HG03575 (cell line): ENCODE measurements around the gene RGS7.

Experiments used
- ATAC-seq: cut with Tn5 transposase; IDR thresholded peaks from one replicate; pipeline ENCODE4 v1.9.1; 2021; ENCODE audit not compliant: unreplicated experiment, insufficient number of reproducible peaks, low FRiP score; ENCODE audit errors: extremely low read depth

RGS7 gene

DNA sequence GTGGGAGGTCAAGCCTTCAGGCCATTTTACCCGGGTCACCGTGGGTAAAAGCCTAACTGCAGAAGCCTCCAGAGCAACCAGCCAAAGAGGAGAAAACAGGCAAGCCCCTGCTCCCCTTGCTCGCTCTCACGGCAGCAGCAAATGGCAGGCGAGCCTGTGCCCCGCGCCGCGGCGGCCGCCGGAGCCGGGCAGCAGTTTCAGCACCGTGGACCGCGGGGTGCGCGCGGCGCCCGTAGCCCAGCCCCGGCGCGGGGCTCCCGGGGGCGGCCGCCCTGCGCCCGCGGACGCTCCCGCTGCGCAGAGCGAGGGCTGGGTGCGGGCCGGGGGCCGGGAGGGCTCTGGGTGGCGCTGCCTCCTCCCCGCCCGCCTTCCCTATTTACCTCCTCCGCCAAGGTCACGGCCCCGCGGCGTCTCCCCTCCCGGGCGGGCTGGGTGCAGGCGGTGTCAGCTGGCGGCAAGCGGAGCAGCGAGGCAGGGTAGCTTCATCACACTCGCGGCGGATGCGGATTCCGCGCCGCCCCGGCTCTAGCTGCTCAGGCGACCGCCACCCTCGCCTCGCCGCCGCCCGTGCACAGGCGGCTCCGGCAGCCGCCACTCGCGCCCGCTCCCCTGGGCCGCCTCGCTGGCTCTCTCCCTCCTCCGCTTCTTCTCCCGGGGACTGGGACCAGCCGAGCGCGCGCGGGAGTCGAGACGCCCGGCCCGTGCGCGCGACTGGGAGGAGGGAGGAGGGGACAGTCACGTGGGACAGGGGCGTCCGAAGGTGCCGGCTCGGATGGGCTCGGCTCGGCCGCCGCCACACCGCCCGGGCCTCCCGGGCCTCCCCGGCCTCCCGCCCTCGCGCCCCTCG, at the start of gene RGS7:
RGS7 (minus strand) TSS at position 687 of the 847 bp plus-strand sequence.
- ATAC-seq, result no peak

DNA sequence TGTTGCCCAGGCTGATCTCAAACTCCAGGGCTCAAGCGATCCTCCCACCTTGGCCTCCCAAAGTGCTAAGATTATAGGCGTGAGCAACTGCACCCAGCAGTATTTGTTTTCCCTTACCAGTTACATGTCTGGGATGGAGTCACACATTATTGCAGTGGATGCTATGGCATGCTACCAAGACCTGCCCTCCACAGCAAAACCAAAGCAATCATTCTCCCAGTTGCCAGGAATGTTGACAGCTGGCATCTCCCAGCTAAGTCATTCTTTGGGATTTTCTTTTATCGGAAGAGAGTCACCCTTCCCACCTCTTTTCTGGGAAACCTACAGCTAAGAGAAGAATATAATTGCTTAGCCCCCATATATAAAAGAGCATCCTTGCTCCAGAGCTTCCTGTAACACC, 49.4 kb upstream of the RGS7 start:
- no peak for ATAC-seq

DNA sequence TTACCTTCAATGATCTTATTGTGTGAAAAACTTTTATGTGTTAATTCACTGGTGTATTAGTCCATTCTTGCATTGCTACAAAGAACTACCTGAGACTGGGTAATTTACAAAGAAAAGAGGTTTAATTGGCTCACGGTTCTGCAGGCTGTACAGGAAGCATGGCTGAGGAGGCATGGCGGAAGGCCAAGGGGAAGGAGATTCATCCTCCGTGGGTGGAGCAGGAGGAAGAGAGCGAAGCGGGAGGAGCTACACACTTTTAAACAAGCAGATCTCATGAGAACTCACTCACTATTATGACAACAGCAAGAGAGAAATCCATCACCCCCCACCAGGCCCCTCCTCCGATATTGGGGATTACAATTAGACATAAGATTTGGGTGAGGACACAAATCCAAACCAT, 44.2 kb upstream of the RGS7 start:
- no peak for ATAC-seq

DNA sequence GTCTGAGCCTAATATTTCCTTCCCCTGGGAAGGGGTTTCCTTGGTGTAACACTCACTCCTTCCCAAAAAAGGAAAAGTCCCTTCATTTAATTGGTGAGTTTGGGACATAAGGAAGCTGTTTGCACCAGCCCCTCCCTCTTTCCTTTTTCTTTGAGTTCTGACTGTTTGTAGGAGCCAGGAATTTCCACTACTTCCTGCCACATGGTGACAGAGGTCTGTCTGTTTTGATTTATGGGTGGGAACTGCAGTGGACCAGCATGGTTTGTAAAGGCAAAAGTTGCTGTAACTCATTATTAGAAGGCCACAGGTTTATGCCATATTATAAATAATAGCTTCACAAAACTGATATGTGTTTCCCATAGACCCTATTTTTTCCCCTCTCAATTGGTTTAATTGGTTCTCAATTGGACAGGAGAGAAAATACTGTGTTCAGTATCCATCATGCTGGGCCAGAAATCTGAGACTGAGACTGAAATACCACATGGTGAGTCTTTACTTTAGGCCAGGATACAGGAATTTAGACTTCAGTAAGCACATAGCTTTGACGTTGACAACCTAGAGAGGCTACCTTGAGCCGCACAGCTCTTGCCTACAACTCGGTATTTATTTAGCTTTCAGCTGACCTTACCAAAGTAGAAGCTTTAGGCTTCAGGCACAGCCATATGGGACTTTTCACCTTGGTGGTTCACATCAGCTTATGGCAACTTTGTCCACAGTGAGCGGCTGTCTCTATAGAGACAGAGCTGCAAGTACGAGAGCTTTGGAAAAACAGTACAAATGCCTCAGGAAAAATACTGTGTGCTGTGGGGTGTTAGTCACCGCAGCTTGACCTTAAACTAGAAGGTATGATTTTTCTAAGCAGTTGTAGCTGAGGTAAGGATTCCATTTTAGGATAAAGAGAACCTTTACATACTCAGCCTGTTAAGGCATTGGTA, 40.0 kb upstream of the RGS7 start:
- no peak for ATAC-seq

GRCh38 chr1:241391926-241392710, 35.1 kb upstream of the RGS7 start:
- ATAC-seq, result no peak

DNA sequence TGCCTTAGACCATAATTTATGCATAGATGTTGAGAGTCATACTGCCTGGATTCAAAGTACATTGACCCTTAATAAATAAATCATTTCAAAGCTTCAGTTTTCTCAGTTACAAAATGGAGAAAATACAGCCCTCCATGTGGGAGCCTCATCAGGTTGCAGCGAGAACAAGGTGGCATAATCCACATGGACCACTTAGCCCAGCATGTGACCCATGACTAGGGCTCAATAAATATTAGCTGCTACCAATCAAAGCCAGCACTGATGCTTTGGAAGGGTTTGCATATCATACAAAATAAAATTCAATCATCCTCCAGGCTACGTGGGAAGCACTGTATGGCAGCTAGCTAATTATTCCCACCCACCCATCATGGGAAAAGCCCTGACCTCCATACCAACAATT, 33.5 kb upstream of the RGS7 start:
- ATAC-seq, result no peak

- ATAC-seq, result no peak
Observed at GRCh38 chr1:241389400-241389799, 32.4 kb upstream of the RGS7 start.

DNA sequence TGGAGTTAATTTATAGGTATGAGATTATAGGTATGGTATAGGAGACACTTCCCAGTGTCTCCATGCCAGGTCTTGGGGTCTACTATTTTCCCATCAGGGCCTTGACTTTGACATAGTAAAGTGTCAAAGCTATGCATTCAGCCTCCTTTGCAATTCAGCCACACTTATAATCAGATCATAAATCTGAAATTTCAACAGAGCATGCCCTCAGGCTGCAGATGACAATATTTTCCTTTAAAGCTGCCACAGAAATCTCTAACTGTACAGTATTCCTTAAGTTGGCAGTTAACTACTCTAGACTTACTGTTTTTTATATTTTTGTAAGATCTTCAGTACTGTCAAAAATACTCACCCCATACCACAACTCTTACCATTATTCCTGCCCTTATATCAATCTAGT, 30.2 kb upstream of the RGS7 start:
- no peak for ATAC-seq

- no peak for ATAC-seq
Observed at GRCh38 chr1:241376701-241377100, 19.7 kb upstream of the RGS7 start.

DNA sequence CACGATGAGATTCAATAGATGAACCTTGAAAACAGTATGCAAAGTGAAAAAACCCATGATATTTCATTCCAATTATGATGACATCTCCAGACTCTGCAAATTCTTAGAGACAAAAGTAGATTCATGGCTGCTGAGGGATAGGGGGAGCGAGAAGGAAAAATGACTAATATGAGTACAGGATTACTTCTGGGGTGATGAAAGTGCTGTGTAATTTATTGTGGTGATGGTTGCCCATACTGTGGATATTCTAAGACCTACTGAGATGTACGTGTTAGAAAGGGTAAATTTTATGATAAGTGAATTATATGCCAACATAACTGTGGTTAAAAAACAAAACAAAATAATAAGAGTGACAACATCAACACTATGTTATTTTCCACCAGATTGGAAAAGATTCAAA, 18.9 kb upstream of the RGS7 start:
- no peak for ATAC-seq

DNA sequence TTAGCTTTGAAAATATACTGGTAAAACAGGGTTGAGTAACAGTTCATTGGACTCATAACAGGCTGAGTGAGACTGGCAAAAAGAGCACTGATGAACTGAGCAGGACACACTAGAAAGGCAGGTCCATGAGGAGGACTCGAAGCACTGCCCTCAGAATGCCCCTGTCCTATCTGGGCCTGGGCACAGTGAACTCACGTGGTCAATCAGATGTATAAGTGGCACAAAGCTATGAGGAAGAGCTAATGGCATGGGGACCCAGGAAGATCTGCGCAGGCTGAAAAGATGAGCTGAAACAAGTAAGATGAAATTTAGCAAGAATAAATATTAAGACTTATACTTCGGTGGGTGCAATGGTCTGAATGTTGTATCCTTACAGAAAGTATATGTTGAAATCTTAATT, 9.2 kb upstream of the RGS7 start:
- ATAC-seq, result no peak

DNA sequence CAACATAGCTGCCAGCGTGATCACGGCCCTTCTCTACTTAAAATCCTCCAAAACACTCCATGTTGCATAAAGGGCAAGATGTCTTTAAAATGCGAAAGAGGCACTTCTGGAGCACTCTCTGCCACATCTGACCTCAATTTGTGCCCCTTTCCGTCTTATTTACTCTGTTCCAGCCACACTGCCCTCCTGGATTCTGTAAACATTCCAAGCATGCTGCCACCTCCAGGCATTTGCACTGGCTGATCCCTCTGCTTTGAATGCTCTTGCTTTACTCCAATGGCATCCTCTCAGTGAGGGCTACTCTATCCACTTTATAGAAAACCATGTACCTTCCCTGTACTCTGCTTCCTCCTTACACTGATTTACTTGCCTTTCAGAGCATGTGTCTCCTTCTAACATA, 5.3 kb upstream of the RGS7 start:
- no peak for ATAC-seq

DNA sequence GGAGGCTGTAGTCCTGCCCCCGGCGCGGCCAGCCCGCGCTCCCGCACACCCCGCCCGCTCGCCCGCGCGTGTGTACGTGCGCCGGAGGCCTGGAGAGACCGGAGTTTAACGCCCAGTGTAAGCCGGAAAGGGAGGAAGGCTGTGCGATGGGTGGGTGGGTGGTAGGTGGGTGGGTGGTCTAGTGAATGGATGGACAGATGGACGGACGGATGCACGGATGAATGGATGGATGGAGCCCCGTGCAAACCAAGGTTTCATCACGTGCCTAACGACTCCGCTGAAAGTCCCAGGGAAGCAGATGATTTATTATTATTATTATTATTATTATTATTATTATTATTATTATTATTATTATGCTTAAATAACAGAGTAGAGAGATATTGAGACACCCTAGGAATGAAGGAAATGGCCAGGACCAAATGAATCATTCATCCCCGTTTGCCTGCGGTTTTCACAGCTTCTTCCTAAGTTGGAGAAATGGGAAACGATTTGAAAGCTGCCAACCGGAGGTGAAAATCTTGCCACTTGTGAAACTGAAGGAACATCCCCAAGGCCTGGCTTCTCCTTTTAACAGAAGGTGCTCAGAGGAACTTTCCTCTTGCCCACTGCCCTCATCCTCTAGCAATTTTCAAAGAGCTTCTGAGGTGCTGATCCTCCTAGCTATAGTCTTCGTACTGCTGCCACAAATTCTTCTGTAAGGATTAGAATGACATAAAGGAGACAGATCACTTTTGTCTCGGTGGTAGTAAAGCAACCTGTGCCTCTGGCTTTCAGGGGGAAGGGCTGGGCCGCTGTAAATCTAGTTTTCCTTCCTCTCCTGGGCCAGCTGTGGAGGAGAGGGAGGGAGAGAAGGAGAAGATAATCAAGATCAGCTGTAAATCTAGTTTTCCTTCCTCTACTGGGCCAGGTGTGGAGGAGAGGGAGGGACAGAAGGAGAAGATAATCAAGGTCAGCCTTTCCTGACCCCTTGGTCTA, 648 bp upstream of the RGS7 start:
- ATAC-seq, result no peak

DNA sequence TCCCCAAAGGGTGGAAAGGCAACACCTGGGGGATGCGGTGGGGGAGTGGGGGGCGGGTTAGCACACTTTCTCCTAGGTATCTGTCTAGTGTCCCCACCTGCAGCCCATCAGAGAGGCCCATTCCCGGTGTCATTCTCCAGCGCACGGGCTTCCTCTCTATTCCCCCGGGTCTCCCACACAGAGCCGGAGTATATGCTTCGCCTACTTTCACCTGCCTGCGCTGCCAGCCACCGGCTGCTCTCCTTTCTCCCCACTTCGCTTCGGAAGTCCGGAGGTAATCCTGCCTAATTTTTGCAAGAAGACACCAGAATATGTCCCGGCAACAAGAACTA, 852 bp downstream of the RGS7 start:
- ATAC-seq, result no peak

DNA sequence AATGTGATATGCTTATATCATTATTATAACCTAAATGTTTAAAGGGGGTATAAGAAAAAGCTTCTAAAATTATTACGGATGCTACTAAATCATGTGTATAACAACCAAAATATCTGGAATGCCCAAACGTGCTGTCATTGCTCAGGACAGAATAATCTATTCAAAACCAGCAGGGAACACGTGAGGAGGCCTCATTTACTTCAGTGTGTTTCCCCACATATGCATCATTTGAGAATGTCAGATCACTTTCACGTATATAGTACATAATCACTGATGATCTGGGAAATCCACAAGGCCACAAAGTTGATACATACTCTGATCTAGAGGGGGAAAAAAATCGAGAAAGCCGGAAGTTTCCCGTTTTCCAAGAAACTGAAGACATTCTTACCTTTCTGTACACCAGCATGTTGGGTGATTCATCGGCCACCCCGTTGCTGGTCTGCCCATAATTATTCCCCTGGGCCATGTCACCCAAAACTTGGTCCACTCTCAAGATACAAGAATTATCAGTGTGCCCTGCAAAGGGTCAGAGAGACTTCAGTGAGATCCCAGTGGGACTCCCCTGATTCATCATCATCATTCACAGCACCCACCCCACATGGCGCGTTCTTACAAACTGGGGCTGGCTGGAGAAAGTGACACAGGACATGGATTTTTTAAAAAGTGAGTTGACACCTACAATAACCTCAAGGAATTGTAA, 1.5 kb downstream of the RGS7 start:
- no peak for ATAC-seq

DNA sequence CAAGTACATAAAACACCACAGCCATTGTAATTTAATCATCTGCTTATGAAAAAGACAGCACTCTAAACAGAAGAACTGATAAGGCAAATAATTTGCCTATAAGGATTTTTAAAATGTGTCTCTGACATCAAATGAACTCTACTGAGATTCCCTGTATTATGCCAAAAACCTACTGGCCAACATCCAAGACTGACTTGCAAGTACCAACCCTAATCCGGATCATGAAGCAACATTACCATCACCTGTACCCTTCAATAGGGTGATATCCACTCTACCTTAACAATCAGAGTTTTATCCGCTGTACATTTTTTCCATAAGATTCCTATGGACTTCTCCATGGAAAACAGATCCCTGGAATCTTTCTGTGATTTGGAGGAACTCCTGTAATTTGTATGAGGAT, 4.6 kb downstream of the RGS7 start:
- ATAC-seq, result no peak

- no peak for ATAC-seq
Observed at GRCh38 chr1:241351841-241352240, 5.2 kb downstream of the RGS7 start.

DNA sequence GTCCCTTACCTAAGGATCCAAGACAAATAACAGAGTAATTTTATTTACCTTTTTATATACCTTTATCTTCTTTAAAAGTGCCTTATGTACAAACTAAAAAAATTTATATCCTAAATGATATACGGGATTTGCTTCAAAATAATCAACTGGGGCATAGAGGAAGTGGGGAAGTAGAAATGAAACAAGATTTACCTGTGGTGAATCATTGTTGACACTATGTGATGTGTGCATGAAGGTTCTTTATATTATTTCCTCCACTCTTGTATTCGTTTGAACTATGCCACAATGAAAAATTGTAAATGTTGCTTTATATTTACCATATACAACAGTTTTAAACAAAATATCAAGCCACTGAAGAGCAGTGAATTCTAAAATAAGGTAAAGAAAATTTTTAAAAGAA, 13.0 kb downstream of the RGS7 start:
- no peak for ATAC-seq
